H1 (cell line): Measurements from ENCODE around the gene PLCH2. TPM values are rescaled to one million over a fixed set of nuclear protein-coding genes. Genes with fewer than 3 reads are reported as not detected.

Source experiments
- JUN ChIP-seq: IDR thresholded peaks from 2 replicates; pipeline ENCODE4 v1.6.1; 2011; ENCODE audit warnings: low read depth, mild to moderate bottlenecking, improper control_type of control experiment, low read length
- POLR2AphosphoS5 ChIP-seq: IDR thresholded peaks from 2 replicates; pipeline ENCODE4 v1.6.1; 2011; ENCODE audit warnings: low read depth, low read length
- RBBP5 ChIP-seq: IDR thresholded peaks from 2 replicates; pipeline ENCODE4 v1.7.1; 2012; ENCODE audit warnings: low read depth, mild to moderate bottlenecking, inconsistent platforms, low read length, moderate library complexity, borderline replicate concordance
- RFX5 ChIP-seq: IDR thresholded peaks from 2 replicates; pipeline ENCODE4 v1.6.1; 2011; ENCODE audit warnings: low read depth, low read length, improper control_type of control experiment, borderline replicate concordance
- SAP30 ChIP-seq: fragments of 300-600 bp; sonication (generic); IDR thresholded peaks from 2 replicates; pipeline ENCODE4 v1.7.1; 2012; ENCODE audit warnings: low read length, moderate library complexity, mild to moderate bottlenecking, inconsistent platforms; ENCODE audit not compliant: insufficient read depth, insufficient replicate concordance
- SP4 ChIP-seq: IDR thresholded peaks from 2 replicates; pipeline ENCODE4 v1.6.1; 2012; ENCODE audit warnings: low read length, inconsistent platforms
- SRF ChIP-seq: IDR thresholded peaks from 2 replicates; pipeline ENCODE4 v1.6.1; 2011; ENCODE audit warnings: mild to moderate bottlenecking, low read depth, low read length, moderate library complexity
- TAF7 ChIP-seq: optimal IDR thresholded peaks from 2 replicates; pipeline ENCODE3; 2011; ENCODE audit warnings: low read depth, mild to moderate bottlenecking, inconsistent platforms, low read length, moderate library complexity, borderline replicate concordance
- polyA plus RNA-seq, 7 experiments: library from polyadenylated mRNA; depleted of rRNA in 3 of 7; stranded (reverse) in 5 of 7; unstranded in 2 of 7; fragments of >200 nt in 5 of 7; fragments of 200-250 nt in 2 of 7; gene quantifications; 1 replicate in 5 of 7; 2 replicates in 1 of 7; 4 replicates in 1 of 7; pipeline versions ENCODE4 v1.2.1 to v1.2.3, GENCODE V29; 2011 to 2013; ENCODE audit warnings: missing spikeins in 2 of 7, mixed read lengths in 2 of 7
- total RNA-seq: library from RNA; stranded (reverse); fragmentation: NEBNext Ultra II Directional; extraction: Animal tissue kit (Norgen Biotek cat#: 25700); gene quantifications from 2 replicates; pipeline ENCODE4 v1.2.1, GENCODE V29; 2021
- TF ChIP-seq, protein P1 (sequence below): IDR thresholded peaks from 2 replicates; pipeline ENCODE4 v1.6.1; 2011; ENCODE audit warnings: low read length, improper control_type of control experiment
- TF ChIP-seq, protein P2 (sequence below), 3 experiments: IDR thresholded peaks; 1 replicate in 2 of 3; 2 replicates in 1 of 3; pipeline versions ENCODE4 v1.5.1 to v1.6.1; 2011; ENCODE audit warnings: low read length in 3 of 3, mild to moderate bottlenecking in 3 of 3, inconsistent platforms in 2 of 3, low read depth in 1 of 3, moderate library complexity in 1 of 3; ENCODE audit not compliant: insufficient read depth in 1 of 3; ENCODE audit errors: control extremely low read depth in 1 of 3

Gene PLCH2
- total and polyA plus RNA-seq, 2 of the 8 experiments (the other 6 are each of a cell fraction or from before 2014, with no cell fraction given), result 0.14 to 0.19 TPM

DNA sequence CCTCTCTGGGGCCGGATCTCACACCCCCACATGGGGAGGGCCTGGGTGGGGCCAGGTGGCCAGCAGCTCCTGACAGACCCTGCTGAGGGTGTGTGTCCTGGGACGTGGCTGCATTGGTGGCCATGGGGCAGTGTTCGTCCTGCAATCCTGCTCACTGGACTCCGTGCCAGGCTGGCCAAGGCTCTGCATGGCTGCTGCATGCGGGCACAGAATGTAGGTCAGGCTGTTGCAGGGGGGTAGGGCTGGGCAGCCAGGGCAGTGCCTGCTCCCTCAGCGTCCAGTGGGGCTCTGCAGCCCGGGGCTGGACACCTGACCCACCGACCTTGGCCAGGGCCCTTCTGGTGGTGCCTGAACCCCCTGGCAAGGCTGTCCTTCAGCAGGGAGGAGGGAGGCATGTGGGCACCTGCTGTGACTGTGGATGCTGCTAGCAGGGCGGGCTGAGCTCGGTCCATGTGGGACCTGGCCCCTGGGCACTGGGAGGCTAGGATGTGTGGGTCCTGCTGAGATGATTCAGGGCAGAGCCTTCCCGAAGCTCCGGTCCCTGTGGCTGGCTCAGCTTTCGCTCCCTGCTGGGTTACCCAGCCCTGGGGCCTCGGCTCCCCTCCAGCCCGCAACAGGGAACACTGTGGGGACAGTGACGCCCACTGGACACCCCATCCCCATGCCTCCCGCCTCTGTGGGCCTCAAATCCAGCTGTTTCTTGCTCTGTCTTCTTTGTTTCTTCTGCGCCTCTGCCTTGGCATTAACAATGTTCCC lies 14.9 kb upstream of the PLCH2 start (continued):
- TF ChIP-seq, protein P1, sequence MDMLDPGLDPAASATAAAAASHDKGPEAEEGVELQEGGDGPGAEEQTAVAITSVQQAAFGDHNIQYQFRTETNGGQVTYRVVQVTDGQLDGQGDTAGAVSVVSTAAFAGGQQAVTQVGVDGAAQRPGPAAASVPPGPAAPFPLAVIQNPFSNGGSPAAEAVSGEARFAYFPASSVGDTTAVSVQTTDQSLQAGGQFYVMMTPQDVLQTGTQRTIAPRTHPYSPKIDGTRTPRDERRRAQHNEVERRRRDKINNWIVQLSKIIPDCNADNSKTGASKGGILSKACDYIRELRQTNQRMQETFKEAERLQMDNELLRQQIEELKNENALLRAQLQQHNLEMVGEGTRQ, result no peak
- TF ChIP-seq JUN (no peak), SRF (no peak), SAP30 (no peak), RBBP5 (no peak), POLR2AphosphoS5 (no peak), SP4 (no peak), TAF7 (no peak), RFX5 (no peak)
- TF ChIP-seq, protein P2, sequence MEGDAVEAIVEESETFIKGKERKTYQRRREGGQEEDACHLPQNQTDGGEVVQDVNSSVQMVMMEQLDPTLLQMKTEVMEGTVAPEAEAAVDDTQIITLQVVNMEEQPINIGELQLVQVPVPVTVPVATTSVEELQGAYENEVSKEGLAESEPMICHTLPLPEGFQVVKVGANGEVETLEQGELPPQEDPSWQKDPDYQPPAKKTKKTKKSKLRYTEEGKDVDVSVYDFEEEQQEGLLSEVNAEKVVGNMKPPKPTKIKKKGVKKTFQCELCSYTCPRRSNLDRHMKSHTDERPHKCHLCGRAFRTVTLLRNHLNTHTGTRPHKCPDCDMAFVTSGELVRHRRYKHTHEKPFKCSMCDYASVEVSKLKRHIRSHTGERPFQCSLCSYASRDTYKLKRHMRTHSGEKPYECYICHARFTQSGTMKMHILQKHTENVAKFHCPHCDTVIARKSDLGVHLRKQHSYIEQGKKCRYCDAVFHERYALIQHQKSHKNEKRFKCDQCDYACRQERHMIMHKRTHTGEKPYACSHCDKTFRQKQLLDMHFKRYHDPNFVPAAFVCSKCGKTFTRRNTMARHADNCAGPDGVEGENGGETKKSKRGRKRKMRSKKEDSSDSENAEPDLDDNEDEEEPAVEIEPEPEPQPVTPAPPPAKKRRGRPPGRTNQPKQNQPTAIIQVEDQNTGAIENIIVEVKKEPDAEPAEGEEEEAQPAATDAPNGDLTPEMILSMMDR (IDR thresholded peaks at IDR 0.05; ENCODE audit: control extremely low read depth in 1 of 3, insufficient read depth in 1 of 3, low read depth in 1 of 3, low read length in 3 of 3), result no peak
